GM12874 (cell line): ENCODE data around the gene LRRN2.

Experiments
- TF ChIP-seq, protein P1 (sequence below): IDR thresholded peaks from 2 replicates; pipeline ENCODE4 v1.5.1; 2011; ENCODE audit warnings: low read depth, mild to moderate bottlenecking, control low read depth, low read length, moderate library complexity; ENCODE audit not compliant: insufficient read depth

Gene LRRN2

DNA sequence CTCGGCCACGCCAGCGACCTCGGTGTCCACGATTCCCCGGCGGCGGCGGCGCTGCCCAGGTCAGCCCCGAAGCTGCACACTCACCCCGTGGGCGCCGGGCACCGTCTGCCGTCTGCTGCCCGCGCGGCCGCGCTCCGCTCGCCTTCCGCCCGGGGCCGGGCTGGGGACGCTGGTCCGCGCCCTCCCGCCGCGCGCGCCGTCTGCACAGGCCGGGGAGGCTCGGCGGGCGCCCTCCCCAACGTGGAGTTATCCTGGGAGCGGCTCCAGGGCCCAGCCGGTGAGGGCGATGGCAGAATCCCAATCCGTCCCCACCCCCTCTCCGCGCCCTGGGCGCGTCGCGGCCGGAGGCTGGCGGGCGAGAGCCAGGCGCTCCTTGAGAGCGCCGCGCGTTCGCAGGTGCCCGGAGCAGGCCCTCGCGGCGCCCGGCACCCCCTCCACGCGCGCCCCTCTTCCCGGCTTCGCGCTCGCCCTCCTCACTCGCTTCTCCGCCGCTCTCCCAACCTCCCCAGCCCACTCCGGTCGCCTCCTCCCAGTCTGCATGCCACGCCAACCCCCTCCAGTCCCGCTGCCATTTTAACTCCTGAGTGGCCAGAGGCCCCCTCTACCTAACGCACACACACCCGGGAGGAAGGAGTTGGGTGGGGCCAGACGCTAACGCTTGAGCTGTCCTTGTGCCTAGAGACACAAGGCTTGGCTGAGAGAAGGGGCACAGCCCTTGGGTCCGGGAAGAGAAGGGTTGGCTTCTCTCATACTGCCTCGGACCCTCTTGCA lies at the start of gene LRRN2:
Gene LRRN2 (minus strand): TSS at position 503 of the 771 bp plus-strand sequence. CDS start 65,746 bp downstream, outside the sequence.
- TF ChIP-seq, protein P1, sequence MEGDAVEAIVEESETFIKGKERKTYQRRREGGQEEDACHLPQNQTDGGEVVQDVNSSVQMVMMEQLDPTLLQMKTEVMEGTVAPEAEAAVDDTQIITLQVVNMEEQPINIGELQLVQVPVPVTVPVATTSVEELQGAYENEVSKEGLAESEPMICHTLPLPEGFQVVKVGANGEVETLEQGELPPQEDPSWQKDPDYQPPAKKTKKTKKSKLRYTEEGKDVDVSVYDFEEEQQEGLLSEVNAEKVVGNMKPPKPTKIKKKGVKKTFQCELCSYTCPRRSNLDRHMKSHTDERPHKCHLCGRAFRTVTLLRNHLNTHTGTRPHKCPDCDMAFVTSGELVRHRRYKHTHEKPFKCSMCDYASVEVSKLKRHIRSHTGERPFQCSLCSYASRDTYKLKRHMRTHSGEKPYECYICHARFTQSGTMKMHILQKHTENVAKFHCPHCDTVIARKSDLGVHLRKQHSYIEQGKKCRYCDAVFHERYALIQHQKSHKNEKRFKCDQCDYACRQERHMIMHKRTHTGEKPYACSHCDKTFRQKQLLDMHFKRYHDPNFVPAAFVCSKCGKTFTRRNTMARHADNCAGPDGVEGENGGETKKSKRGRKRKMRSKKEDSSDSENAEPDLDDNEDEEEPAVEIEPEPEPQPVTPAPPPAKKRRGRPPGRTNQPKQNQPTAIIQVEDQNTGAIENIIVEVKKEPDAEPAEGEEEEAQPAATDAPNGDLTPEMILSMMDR, result no peak

DNA sequence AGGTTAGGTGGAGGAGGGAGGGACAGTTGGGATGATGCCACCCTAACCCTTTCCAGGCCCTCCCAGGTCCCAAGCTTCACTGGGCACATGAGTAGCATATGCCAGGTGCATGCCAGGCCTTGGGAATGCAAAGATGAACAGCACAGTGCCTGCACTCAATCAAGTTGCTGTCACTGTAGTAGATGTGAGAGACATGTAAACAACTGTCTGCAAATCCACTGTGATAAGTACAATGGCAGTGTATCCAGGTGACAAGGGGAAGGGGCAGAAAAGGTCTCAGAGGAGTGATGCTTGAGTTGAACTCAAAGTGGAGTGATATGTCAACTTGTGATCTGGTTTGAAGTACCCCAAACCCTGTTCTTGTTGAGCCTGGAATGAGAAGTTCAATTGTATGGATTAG lies 49.5 kb upstream of the LRRN2 start:
- TF ChIP-seq, protein P1, result no peak

DNA sequence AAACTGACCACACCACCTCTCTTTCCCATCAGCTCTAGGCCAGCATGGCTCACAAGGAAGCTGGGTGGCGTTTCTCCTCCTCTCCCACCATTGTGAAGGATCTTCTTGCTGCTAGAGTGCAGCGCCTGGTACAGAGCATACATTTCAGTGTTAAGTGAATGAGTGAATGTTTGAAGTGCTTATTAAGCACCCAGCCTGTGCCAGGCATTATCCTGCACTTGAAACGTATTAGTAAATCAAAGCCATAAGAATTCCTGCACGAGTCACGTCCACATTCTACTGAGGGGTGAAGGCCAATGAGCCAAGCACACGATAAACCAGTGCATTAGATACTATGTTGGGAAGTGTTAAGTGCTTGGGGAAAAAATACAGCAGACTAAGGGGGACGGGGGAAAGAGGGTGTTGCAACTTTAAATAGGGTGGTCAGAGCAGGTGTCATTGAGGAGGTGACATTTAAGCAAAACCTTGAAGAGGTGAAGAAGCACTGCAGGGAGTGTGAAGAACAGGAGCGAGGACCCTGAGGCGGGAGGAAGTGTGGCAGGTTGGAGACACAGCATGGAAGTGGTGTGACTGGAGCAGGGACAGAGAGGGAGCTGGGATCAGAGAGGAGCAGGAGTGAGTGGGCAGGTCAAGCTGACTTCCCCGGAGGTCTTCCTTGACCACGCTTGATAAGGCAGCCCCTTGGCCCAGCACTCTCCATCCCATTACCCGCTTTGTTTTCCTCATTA lies 48.5 kb upstream of the LRRN2 start:
- TF ChIP-seq, protein P1, result no peak

DNA sequence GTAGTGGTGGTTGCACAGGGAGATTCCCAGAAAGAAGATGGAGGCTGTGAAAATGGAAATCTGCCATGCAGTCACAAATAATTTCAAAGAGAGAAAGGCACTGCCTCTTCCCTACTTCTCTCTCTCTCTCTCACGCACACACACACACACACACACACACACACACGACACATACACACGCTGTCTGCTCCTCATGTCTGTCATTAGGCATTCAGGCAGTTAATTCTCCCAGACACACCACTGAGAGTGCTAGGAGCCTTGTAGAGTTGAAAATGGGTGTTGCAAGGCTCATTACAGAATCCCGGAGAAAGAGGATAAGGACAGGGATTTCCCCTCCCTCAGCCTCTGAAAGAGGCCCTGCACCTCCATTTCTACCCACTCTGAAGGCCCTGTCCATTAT lies 47.8 kb upstream of the LRRN2 start:
- TF ChIP-seq, protein P1, result no peak

DNA sequence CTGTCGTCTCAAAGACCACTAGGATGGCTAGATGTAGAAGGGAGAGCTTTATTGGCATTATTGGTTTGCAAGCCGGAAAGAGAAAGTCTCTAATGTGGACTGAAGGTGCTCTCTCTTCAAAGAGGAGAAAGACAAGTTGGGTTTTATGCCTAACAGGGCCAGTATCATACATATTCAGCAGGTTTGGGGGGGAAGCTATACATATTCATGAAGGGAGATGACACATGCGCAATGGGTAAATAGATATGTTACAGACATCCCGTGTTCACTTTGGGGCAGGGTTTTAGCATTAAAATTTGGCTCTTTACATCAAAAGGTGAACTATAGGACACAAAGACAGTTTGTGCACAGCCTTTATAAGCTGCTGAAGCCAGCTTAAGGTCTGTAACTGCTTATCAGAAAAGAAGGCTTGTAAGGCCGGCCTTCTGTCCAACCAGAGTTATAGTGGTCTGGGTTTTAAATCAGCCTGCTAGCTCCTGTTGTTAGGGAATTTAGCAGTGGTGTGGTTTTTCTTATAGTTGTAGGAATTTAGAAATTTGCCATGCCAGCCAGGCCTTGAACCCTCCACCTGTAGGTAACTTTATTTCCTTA lies 46.5 kb upstream of the LRRN2 start:
- TF ChIP-seq, protein P1, result no peak

DNA sequence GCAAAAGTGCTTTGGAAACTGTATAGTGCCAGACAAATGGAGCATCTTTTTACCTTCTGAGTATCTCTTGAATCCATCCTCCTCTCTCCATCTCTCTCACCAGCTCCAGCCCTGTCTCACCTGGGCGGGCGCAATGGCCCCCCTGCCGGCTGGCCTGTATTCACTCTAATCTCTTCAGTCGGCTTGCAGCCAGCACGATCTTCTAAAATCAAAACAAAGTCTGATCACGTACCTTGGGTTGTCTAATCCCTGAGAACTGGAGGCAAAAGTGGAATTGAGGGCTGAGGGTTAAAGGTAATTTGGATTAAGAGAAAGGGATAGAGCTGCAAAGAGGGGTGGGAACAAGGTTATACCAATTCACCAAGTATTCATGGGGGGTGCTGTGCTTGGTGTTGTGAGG lies 46.0 kb upstream of the LRRN2 start:
- TF ChIP-seq, protein P1, result no peak

DNA sequence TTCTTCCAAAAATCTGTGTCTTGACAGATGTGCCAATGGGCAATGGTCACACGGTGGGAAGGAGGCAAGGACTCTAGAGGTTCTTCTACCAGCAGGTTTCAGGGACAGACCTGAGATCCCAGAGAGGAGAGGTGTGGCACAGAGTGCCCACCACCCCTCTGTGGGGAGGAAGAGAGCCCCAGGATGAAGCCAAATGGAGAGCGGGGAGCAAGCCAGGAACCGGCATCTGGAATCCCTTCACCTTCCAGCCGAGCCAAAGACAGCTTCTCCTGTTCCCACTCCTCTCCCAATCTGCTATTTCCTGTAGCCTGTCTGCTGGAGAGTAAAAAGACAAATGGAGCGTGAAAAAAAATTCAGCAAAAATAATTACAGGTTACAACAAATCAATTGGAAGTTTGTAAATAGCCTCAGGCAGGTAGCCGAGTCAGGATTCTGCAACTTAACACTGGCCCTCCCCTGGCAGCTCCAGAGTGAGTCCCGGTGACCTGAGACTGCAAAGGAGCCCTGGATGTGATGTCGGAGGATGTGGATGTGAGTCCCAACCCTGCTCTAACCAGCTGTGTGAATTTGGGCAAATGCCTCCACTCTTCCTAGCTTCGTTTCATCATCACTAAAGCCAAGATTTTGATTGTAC lies 45.4 kb upstream of the LRRN2 start:
- TF ChIP-seq, protein P1, result no peak
